ENCODE measurements around the gene CYB5R4. TPM values are rescaled to one million over a fixed set of nuclear protein-coding genes. Genes with fewer than 3 reads are reported as not detected.

The CYB5R4 gene
- total RNA-seq, 3 donors from 2014 or later (not counting 1 experiment from before 2014, with no cell fraction given) = 34.0 to 40.5 (median 34.5) TPM

- WGBS (ENCODE audit: insufficient coverage) = 29% methylated on average over 1 of the region's 1 CpG
Measured at GRCh38 chr6:83914953-83915352, 55.5 kb downstream of the CYB5R4 start.

GRCh38 chr6:83917001-83917400 is 57.5 kb downstream of the CYB5R4 start:
- no peak for TF ChIP-seq CTCF (IDR thresholded peaks at IDR 0.05)
- no peak overlapping the region for H3K4me3 Mint-ChIP-seq
- no peaks in the 10 kb centered on the region for H3K9me3 Mint-ChIP-seq
- H3K27ac Mint-ChIP-seq = no peak overlapping the region
- H3K9me3 ChIP-seq (ENCODE audit: control insufficient read depth, insufficient read depth, low read length) = no peaks in the 10 kb centered on the region
- no peak overlapping the region for H3K4me3 ChIP-seq (ENCODE audit: low read length)
- intact Hi-C loops (cut with micrococcal nuclease) = no loop called here
- H3K4me1 Mint-ChIP-seq = peaks cover 17 to 33% of the 10 kb centered on the region in 2 donors
- peaks cover 10% of the 10 kb centered on the region for H3K36me3 ChIP-seq (ENCODE audit: control insufficient read depth, insufficient read depth, low read length)
- no peak for DNase-seq
- H3K27ac ChIP-seq (ENCODE audit: low read length) = no peak overlapping the region
- H3K27me3 Mint-ChIP-seq (ENCODE audit: low read depth in 2 of 2) = no peaks in the 10 kb centered on the region
- peaks cover 6% of the 10 kb centered on the region for H3K36me3 Mint-ChIP-seq
- no peak for ATAC-seq
- no peaks in the 10 kb centered on the region for H3K4me1 ChIP-seq (ENCODE audit: control insufficient read depth, insufficient read depth, low read length)
- no peaks in the 10 kb centered on the region for H3K27me3 ChIP-seq (ENCODE audit: control insufficient read depth, insufficient read depth, low read length)

More at GRCh38 chr6:83914953-83915352, 55.5 kb downstream of the CYB5R4 start:
- peaks cover 6% of the 10 kb centered on the region for H3K36me3 Mint-ChIP-seq
- DNase-seq (no peak), ATAC-seq (no peak)
- Histone ChIP-seq H3K27me3 (ENCODE audit: control insufficient read depth, insufficient read depth, low read length) (no peaks in the 10 kb centered on the region), H3K27ac (ENCODE audit: low read length) (no peak overlapping the region), H3K4me3 (ENCODE audit: low read length) (no peak overlapping the region), H3K36me3 (ENCODE audit: control insufficient read depth, insufficient read depth, low read length) (peaks cover 6% of the 10 kb centered on the region), H3K4me1 (ENCODE audit: control insufficient read depth, insufficient read depth, low read length) (no peaks in the 10 kb centered on the region), H3K9me3 (ENCODE audit: control insufficient read depth, insufficient read depth, low read length) (no peaks in the 10 kb centered on the region)
- no peak overlapping the region for H3K27ac Mint-ChIP-seq
- H3K4me1 Mint-ChIP-seq = peaks cover 25 to 42% of the 10 kb centered on the region in 2 donors
- no peak overlapping the region for H3K4me3 Mint-ChIP-seq
- no peaks in the 10 kb centered on the region for H3K9me3 Mint-ChIP-seq
- intact Hi-C loops (cut with micrococcal nuclease) = no loop called here
- no peaks in the 10 kb centered on the region for H3K27me3 Mint-ChIP-seq (ENCODE audit: low read depth in 2 of 2)
- TF ChIP-seq CTCF (IDR thresholded peaks at IDR 0.05) = no peak

GRCh38 chr6:83920017-83920416 is 60.5 kb downstream of the CYB5R4 start:
- 100% methylated on average over 1 of the region's 1 CpG for WGBS (ENCODE audit: insufficient coverage)
- Histone ChIP-seq H3K4me1 (ENCODE audit: control insufficient read depth, insufficient read depth, low read length) (no peaks in the 10 kb centered on the region), H3K27ac (ENCODE audit: low read length) (no peak overlapping the region), H3K9me3 (ENCODE audit: control insufficient read depth, insufficient read depth, low read length) (no peaks in the 10 kb centered on the region), H3K36me3 (ENCODE audit: control insufficient read depth, insufficient read depth, low read length) (peaks cover 23% of the 10 kb centered on the region), H3K4me3 (ENCODE audit: low read length) (no peak overlapping the region), H3K27me3 (ENCODE audit: control insufficient read depth, insufficient read depth, low read length) (no peaks in the 10 kb centered on the region)
- Mint-ChIP-seq H3K27me3 (ENCODE audit: low read depth in 2 of 2) (no peaks in the 10 kb centered on the region), H3K27ac (no peak overlapping the region), H3K4me3 (no peak overlapping the region), H3K4me1 (peaks cover 15 to 19% of the 10 kb centered on the region in 2 donors), H3K36me3 (peaks cover 4% of the 10 kb centered on the region), H3K9me3 (no peaks in the 10 kb centered on the region)
- intact Hi-C loops (cut with micrococcal nuclease) = no loop called here
- ATAC-seq = no peak
- DNase-seq = no peak
- no peak for TF ChIP-seq CTCF (IDR thresholded peaks at IDR 0.05)

GRCh38 chr6:83921315-83921714 is 61.8 kb downstream of the CYB5R4 start:
- Mint-ChIP-seq H3K4me3 (no peak overlapping the region), H3K4me1 (peaks cover 8 to 10% of the 10 kb centered on the region in 2 donors), H3K36me3 (peaks cover 2% of the 10 kb centered on the region), H3K27ac (no peak overlapping the region), H3K9me3 (no peaks in the 10 kb centered on the region), H3K27me3 (ENCODE audit: low read depth in 2 of 2) (no peaks in the 10 kb centered on the region)
- no peak for TF ChIP-seq CTCF (IDR thresholded peaks at IDR 0.05)
- H3K9me3 ChIP-seq (ENCODE audit: control insufficient read depth, insufficient read depth, low read length) = no peaks in the 10 kb centered on the region
- intact Hi-C loops (cut with micrococcal nuclease) = no loop called here
- peaks cover 36% of the 10 kb centered on the region for H3K36me3 ChIP-seq (ENCODE audit: control insufficient read depth, insufficient read depth, low read length)
- no peak overlapping the region for H3K4me3 ChIP-seq (ENCODE audit: low read length)
- DNase-seq (no peak), ATAC-seq (no peak)
- no peaks in the 10 kb centered on the region for H3K4me1 ChIP-seq (ENCODE audit: control insufficient read depth, insufficient read depth, low read length)
- H3K27ac ChIP-seq (ENCODE audit: low read length) = no peak overlapping the region
- H3K27me3 ChIP-seq (ENCODE audit: control insufficient read depth, insufficient read depth, low read length) = no peaks in the 10 kb centered on the region
- WGBS (ENCODE audit: insufficient coverage) = 97% methylated on average over 5 of the region's 5 CpGs

All from natural killer cell (primary cell).